Esophagus muscularis mucosa (tissue), 4 donors: ENCODE results near the gene CYP26B1. TPM values are rescaled to one million over a fixed set of nuclear protein-coding genes. Genes with fewer than 3 reads are reported as not detected.
A peak's percentile ranks its signal among the peaks of the same experiment; 100 is the strongest.

Source experiments
- DNase-seq: peaks from one replicate; pipeline ENCODE4 v3.0.0-alpha.2; 2017; ENCODE audit errors: extremely low spot score
- H3K27ac ChIP-seq, 4 donors: fragments of 200-600 bp; sonication (generic); replicated peaks in 1 of 4; 1 replicate in 3 of 4; 2 replicates in 1 of 4; pipeline ENCODE4 v1.5.1; 2016 to 2019; ENCODE audit warnings: mild to moderate bottlenecking in 1 of 4
- H3K27me3 ChIP-seq, 4 donors: fragments of 200-600 bp; sonication (generic); one replicate each; pipeline versions ENCODE4 v1.5.1 to v1.6.0; 2016 to 2019
- H3K36me3 ChIP-seq, 4 donors: fragments of 200-600 bp; sonication (generic); one replicate each; pipeline ENCODE4 v1.5.1; 2016 to 2019
- H3K4me1 ChIP-seq, 4 donors: fragments of 200-600 bp; sonication (generic); one replicate each; pipeline ENCODE4 v1.5.1; 2016 to 2019
- H3K4me3 ChIP-seq, 4 donors: fragments of 200-600 bp; sonication (generic); 1 replicate in 2 of 4; 2 replicates in 2 of 4; pipeline ENCODE4 v1.5.1; 2016 to 2019; ENCODE audit warnings: mild to moderate bottlenecking in 4 of 4, moderate library complexity in 1 of 4
- H3K9me3 ChIP-seq, 4 donors: fragments of 200-600 bp; sonication (generic); 1 replicate in 3 of 4; 2 replicates in 1 of 4; pipeline ENCODE4 v1.5.1; 2016 to 2019
- EP300 ChIP-seq: sonication (generic); formaldehyde crosslinking; IDR thresholded peaks from one replicate; pipeline ENCODE4 v1.6.1; 2017; ENCODE audit warnings: antibody characterized with exemption
- POLR2A ChIP-seq: fragments of 450-650 bp; IDR thresholded peaks from one replicate; pipeline ENCODE4 v1.6.1; 2017; ENCODE audit warnings: antibody characterized with exemption, moderate library complexity, mild to moderate bottlenecking, low read depth
- POLR2AphosphoS5 ChIP-seq, 2 donors: sonication (generic); formaldehyde crosslinking; IDR thresholded peaks; one replicate each; pipeline ENCODE4 v1.6.1; 2017; ENCODE audit warnings: antibody characterized with exemption in 2 of 2
- WGBS: methylation state at CpG from one replicate; pipeline ENCODE4 v1.1.5; 2018; 5-methylcytosine and 5-hydroxymethylcytosine counted together
- intact Hi-C: fragments of 100-400 bp; cut with DNase I; formaldehyde crosslinking; loops from one replicate; pipeline ENCODE4 v1.15.1; 2023
- total RNA-seq, 4 donors: library from RNA; depleted of rRNA; stranded (reverse); fragments of >200 nt; gene quantifications; one replicate each; pipeline versions ENCODE4 v1.1.0 to v1.2.1, GENCODE V29; 2016
- TF ChIP-seq, protein P1 (sequence below), 3 experiments: fragments of 200-600 bp in 2 of 3; fragments of 450-650 bp in 1 of 3; sonication (generic) in 2 of 3; IDR thresholded peaks; one replicate each; pipeline ENCODE4 v1.5.1; 2017 to 2019; ENCODE audit warnings: antibody characterized with exemption in 3 of 3, mild to moderate bottlenecking in 2 of 3, moderate library complexity in 1 of 3

CYP26B1 gene
- total RNA-seq, 4 donors from 2014 or later, result 1.2 to 3.6 (median 2.4) TPM

DNA sequence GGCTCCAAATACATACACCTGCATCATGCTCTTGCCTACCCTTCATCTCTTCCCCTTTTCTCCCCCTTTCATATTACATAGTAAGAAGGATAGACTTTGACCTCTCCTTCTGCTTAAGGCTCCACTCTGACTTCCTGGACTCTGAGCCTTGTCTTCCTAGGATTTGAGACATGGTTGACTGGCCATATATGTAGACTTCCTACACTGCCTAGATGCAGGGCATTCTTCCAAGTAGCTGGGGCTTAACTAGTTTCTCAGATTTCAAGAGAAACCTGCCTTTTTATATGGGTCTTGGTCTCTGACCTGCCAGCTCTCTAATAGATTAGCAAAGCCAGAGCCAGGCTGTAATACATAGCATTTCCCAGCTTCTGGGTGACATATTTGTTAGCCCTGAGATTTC lies 35.4 kb upstream of the CYP26B1 start:
- Histone ChIP-seq H3K36me3 (peaks cover 0 to 17% (median 17%) of the 10 kb centered on the region in 4 donors), H3K9me3 (no peaks in the 10 kb centered on the region), H3K27me3 (no peaks in the 10 kb centered on the region), H3K27ac (no peak overlapping the region), H3K4me1 (peaks cover 0 to 11% (median 6%) of the 10 kb centered on the region in 4 donors), H3K4me3 (no peak overlapping the region)
- DNase-seq, result no peak
- TF ChIP-seq, protein P1, sequence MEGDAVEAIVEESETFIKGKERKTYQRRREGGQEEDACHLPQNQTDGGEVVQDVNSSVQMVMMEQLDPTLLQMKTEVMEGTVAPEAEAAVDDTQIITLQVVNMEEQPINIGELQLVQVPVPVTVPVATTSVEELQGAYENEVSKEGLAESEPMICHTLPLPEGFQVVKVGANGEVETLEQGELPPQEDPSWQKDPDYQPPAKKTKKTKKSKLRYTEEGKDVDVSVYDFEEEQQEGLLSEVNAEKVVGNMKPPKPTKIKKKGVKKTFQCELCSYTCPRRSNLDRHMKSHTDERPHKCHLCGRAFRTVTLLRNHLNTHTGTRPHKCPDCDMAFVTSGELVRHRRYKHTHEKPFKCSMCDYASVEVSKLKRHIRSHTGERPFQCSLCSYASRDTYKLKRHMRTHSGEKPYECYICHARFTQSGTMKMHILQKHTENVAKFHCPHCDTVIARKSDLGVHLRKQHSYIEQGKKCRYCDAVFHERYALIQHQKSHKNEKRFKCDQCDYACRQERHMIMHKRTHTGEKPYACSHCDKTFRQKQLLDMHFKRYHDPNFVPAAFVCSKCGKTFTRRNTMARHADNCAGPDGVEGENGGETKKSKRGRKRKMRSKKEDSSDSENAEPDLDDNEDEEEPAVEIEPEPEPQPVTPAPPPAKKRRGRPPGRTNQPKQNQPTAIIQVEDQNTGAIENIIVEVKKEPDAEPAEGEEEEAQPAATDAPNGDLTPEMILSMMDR (IDR thresholded peaks at IDR 0.05), result no peak
- TF ChIP-seq POLR2AphosphoS5 (IDR thresholded peaks at IDR 0.05) (no peak), POLR2A (no peak), EP300 (no peak)
- intact Hi-C loops, result no loop called here

DNA sequence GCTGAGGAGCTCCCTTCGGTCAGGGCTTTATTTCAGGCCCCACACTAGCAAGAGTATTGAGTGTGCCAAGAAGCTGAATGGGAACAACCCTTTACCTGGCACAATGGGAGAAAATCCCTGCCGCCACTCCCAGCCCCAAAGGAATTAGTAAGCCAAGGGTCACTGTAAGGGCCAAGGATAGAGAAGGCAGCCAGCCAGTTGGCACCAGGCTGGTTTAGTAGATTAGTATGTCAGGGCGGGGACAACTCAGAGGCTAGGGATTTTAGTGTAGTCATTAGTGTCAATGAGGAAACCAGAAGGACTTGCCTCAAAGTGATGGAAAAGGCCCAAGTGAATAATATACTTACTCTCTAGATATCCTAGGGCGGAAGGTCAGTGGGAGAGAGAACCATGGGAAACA lies 34.9 kb upstream of the CYP26B1 start:
- no peak for TF ChIP-seq POLR2A
- TF ChIP-seq, protein P1 (IDR thresholded peaks at IDR 0.05), result no peak
- no peak for TF ChIP-seq POLR2AphosphoS5 (IDR thresholded peaks at IDR 0.05)
- TF ChIP-seq EP300, result no peak
- WGBS, result 63% methylated on average over 4 of the region's 4 CpGs
- intact Hi-C loops, result no loop called here
- no peaks in the 10 kb centered on the region for H3K9me3 ChIP-seq
- H3K4me3 ChIP-seq, result no peak overlapping the region
- H3K27ac ChIP-seq, result no peak overlapping the region
- no peaks in the 10 kb centered on the region for H3K27me3 ChIP-seq
- H3K4me1 ChIP-seq, result peaks cover 0 to 11% (median 6%) of the 10 kb centered on the region in 4 donors
- peaks cover 0 to 22% (median 21%) of the 10 kb centered on the region in 4 donors for H3K36me3 ChIP-seq
- DNase-seq, result peak; percentile 62

DNA sequence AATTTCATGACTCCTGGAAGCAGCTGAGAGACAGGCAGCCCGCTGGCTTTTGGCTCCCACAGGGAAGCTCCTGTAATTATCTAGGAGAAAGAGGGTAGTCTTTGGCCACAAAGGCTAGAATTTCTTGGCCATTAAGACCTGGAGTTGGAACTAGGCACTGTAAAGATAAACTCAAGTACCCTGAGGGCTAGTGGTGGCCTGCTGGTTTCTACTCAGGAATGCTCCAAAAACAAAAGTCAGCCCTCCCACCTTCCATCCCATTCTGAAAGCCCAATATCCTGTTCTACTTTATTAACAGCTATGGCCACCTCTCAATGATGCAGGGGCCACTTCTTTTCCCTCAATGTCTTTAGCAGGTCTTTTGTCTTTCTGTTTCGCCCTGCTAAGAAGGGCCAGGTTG lies 34.0 kb upstream of the CYP26B1 start:
- intact Hi-C loops, result no loop called here
- Histone ChIP-seq H3K27ac (no peak overlapping the region), H3K9me3 (no peaks in the 10 kb centered on the region), H3K4me1 (peaks cover 0 to 11% (median 6%) of the 10 kb centered on the region in 4 donors), H3K36me3 (peaks cover 0 to 31% (median 26%) of the 10 kb centered on the region in 4 donors), H3K4me3 (no peak overlapping the region), H3K27me3 (no peaks in the 10 kb centered on the region)
- WGBS, result 93% methylated on average over 2 of the region's 2 CpGs
- DNase-seq, result peak; percentile 47
- no peak for TF ChIP-seq EP300
- TF ChIP-seq POLR2A, result no peak

DNA sequence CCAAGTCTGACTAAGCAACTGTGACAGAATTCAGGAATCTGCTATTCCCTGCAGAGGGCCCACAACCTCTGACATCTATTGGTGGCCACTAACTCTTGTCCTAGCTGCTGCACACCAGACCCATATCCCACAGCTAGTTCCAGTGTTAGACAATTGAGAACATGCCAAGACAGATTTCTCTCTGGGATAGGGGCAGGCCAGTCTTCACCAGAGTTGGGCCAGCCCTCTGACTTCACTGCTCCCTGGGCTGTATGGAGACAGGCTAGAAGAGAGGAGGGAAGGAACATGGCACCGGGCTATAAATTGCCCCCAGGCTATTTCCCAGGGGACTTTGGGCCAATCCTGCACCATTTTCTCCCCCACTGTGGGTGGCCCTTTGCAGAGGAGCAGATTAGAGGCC lies 32.7 kb upstream of the CYP26B1 start:
- no peak overlapping the region for H3K4me3 ChIP-seq
- no peaks in the 10 kb centered on the region for H3K27me3 ChIP-seq
- no peak for TF ChIP-seq POLR2AphosphoS5 (IDR thresholded peaks at IDR 0.05)
- TF ChIP-seq, protein P1 (IDR thresholded peaks at IDR 0.05), result no peak
- intact Hi-C loops, result no loop called here
- WGBS, result 100% methylated on average over 1 of the region's 1 CpG
- H3K27ac ChIP-seq, result no peak overlapping the region
- H3K4me1 ChIP-seq, result peaks cover 0 to 11% (median 5%) of the 10 kb centered on the region in 4 donors
- peak; percentile 31 for DNase-seq
- H3K9me3 ChIP-seq, result no peaks in the 10 kb centered on the region
- H3K36me3 ChIP-seq, result peaks cover 0 to 41% (median 31%) of the 10 kb centered on the region in 4 donors

DNA sequence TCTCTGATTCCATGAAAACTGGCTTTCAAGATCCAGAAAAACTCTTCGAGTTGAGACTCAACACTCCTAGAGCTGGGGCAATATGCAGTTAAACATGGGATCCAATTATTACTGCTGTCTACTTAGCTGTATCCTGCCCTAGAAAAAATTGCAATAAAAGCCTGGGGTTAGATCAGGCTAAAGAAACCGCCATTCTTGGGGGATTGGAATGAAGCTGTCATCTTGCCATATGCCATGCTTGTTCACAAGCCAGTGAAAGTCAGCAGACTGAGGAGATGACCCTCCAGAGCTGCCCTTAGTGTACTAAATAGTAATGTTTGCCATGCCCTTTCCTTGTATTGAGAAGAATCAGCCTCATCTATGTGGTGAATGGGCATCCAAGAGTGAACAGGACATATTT lies 30.9 kb upstream of the CYP26B1 start:
- Histone ChIP-seq H3K27ac (no peak overlapping the region), H3K9me3 (no peaks in the 10 kb centered on the region), H3K4me1 (peaks cover 0 to 10% (median 3%) of the 10 kb centered on the region in 4 donors), H3K36me3 (peaks cover 0 to 46% (median 37%) of the 10 kb centered on the region in 4 donors), H3K27me3 (no peaks in the 10 kb centered on the region), H3K4me3 (no peak overlapping the region)
- TF ChIP-seq EP300 (no peak), POLR2AphosphoS5 (IDR thresholded peaks at IDR 0.05) (no peak), POLR2A (no peak)
- TF ChIP-seq, protein P1 (IDR thresholded peaks at IDR 0.05), result no peak
- 100% methylated on average over 2 of the region's 2 CpGs for whole genome bisulfite sequencing
- DNase-seq, result peak; percentile 55
- intact Hi-C loops, result no loop called here
